Pons (tissue), 1 donor: ENCODE data around the gene CD58.
"Not testable (repeated sequence)": the region's sequence is repeated elsewhere in the genome, so short reads cannot be mapped to it uniquely, and the experiment has no call there.

ENCODE experiments used
- DNase-seq: peaks from one replicate; pipeline ENCODE4 v3.0.0-alpha.2; 2016; ENCODE audit warnings: low spot score

The CD58 gene, protein sequence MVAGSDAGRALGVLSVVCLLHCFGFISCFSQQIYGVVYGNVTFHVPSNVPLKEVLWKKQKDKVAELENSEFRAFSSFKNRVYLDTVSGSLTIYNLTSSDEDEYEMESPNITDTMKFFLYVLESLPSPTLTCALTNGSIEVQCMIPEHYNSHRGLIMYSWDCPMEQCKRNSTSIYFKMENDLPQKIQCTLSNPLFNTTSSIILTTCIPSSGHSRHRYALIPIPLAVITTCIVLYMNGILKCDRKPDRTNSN

DNA sequence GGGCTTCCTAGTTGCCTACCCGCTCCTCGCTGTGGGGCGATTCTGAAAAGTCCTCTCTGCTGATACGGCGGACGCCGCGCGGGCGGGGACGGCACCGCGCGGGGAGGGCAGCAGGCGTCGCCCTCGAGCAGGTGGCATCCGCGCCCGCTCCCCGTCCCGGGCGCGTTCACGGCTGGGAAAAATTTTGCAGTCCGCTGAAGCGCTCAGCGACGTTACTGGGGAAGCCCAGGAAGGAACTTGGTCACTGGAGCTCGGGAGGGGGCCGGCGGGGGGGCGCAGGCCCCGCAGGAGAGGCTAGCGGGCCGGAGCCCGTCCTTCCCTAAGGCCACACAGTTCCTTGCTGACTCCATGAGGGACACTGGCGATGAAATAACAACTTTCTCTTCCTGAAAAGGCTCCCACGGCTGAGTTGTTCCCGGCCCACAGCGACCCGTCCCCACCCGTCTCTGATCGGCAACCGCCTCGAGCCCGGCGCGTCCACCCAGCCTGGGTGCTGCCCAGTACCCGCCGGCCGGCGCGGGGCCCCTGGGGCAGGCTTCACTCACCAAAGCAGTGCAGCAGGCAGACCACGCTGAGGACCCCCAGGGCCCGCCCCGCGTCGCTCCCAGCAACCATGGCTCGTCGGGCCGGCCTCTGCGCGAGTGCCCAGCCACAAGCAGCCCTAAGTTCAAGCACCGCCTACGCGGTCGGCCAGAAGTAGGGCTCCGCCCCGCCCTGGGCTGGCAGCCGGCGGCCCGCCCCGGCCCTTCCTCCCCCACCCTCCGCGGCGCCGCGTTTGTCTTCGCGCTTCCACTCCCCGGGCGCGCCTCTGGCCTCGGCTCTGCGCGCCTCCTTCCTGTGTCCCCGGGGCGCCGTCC, at the start of gene CD58:
CD58 (minus strand) TSS at position 669 of the 857 bp plus-strand sequence; CDS start at position 615, 54 bp downstream.
- DNase-seq, result peak; percentile 61

DNA sequence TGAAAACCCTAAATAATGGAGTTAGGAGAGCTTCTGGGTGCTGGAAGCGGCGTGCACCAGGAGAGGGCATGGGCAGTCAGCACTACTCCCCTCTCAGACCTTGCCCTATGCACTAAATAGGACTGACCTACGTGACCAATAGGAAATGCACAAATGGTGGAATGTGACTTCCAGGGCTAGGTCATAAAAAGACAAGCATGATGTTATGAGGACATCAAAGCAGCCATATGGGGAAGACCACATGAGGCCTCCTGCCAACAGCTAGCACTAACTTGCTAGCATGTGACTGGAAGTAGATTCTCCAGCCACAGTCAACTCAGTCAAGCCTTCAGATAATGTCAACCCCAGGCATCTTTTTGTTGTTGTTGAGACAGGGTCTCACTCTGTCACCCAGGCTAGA, 49.6 kb upstream of the CD58 start:
- DNase-seq, result not testable (repeated sequence)

DNA sequence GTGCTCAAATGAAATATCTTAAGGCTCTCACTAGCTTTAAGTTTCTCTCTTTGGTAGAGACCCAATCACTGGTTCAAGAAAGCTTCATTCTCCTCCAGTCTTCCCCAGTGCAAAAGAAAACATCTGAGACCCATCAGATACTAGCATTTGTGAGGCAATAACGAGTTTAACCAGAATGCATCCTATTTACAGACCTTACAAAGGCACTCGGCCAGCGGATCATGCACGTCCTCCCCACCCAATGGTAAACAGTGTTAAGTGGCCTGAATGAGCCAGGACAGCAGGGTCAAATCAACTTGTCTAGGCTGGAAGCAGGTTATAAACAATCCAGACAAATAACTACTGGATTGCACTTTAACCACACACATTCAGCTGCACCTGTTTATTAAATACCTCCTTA, 48.3 kb upstream of the CD58 start:
- not testable (repeated sequence) for DNase-seq

DNA sequence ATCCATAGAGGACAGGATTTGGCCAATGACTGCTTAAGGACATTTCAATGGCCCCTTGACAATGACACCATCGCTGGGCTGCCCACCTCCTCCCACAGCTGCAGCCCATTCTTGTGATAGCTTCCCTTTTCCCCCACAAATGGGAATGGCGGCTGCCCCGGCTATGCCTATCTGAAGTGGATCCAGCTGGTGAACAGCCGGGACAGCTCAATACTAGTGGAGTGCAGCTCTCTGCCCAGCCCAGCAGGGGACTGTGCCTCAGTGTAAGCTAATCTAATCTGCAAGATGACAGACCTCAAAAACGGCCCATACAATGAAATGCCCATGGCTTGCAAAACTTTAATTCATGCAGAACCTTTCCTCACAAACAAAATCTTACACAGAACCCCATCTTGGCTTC, 47.0 kb upstream of the CD58 start:
- DNase-seq, result not testable (repeated sequence)

DNA sequence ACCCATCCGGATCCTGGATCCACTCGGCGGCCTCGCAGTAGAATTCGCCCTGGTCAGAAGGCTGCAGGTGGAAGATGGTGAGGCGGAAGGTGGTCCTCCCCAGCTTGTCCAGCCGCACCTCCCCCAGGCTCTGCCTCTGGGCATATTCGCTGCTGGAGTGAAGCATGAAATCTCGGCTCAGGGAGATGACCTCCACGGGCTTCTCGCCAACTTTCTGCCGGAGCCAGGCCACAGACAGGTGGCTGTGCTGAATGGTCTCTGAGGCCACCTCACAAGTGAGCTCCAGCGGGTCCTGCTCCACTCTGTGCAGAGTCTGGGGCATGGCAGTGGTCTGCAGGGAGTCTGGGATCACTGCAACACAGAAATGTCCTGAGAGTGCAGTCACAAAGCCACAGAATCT, 43.0 kb upstream of the CD58 start:
- not testable (repeated sequence) for DNase-seq

DNA sequence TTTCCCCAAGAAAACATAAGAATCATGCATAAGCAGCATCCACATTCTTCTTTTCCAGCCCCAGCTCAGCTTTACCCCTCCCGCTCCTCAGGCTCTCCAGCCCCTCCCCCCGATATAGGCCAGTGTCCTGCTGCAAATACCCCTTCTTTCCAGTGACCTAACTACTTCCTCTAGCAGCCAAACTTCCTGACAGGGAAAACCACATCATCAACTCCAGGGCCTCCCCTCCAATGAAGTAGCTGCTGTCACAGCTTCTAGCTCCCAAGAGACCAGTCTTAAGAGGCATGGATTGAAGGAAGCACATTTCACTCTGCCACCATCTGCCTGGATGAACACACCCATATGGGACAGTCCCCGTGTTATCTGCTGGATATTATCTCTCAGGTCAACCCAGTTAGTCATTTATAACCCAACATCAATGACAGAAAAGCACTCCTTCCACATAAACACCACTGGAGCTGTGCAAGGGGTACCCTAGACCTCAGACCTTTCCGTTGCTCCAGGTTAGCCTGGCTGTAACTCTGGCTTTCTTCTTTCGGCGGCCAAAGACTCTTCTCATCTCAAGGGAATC, 39.1 kb upstream of the CD58 start:
- DNase-seq, result not testable (repeated sequence)

- DNase-seq, result not testable (repeated sequence)
These were observed 38.0 kb upstream of the CD58 start for GRCh38 chr1:116608841-116609240.

GRCh38 chr1:116608151-116608550, 37.3 kb upstream of the CD58 start:
- DNase-seq, result not testable (repeated sequence)

DNA sequence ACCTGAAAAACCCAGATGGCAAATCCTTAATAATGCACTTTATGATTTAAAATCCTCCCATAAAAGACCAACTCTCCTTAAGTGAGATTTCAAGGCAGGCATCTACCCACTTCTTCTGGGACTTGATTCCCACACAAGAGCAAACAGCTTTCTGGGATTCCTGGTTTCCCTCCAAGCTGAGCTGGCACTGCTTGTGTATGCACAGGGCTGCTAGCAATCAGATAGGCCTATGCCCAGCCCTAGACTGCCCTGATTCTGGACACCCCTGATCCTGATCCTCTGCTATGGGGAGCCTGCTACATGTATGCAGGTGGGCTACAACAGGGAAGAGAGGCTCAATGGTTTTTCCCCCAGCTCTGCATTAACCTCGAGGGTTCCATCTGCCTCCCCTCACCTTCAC, 36.6 kb upstream of the CD58 start:
- not testable (repeated sequence) for DNase-seq

- DNase-seq, result not testable (repeated sequence)
These were observed 35.2 kb upstream of the CD58 start for GRCh38 chr1:116606067-116606466.

DNA sequence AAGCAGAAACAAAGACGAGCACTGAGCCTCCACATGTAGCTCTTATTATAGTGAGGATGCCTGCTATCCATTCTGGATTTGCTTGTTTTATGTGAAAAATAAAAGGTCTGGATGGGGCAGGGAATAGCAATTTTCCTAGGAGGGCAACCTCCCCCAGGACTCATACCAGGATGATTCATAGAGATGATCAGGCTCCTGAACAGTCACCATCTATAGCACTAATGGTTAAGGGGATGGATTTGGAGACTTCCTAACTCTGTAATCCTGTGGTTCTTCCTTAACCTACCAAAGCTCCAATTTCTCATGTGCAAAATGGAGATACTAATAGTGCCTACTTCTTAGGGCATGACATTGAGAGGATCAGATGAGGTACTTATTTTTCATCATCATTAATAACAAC, 34.5 kb upstream of the CD58 start:
- DNase-seq, result no peak

DNA sequence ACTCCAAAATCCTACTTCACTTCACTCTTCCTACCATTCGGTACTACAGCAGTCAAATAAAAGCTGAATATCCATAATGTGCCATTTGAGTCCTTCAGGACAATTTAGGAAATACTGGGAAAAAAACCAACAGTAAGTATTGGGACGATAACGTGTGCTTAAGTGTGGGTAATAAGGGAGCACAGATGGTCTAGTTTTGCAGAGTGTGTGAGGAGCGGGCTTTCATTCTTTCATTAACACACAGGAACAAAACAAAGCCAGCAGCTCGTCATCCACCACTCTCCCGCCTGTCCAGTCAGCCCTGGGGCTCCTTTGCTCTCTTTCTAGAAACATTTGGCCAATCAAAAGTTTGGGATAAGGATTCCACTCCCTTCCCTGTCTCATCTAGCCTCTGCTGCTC, 33.6 kb upstream of the CD58 start:
- not testable (repeated sequence) for DNase-seq

DNA sequence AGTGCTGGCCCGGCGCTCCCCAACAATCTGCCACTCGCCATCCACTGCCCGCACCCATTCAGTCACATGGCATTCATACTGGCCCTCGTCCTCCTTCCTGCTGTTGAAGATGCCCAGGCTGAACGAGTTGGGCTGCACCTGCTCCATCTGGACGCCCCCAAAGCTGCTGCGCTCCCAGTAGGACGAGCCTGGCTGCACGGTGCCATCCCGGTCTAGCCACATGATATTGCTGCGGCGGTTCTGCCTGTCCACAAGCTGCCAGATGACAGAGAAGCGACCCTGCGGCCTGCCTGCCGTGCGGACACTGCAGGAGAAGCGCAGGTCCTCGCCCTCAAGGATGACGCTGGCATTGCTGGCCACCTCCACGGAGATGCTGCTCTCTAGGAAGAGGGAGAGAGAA, 32.8 kb upstream of the CD58 start:
- not testable (repeated sequence) for DNase-seq

GRCh38 chr1:116599369-116599768, 28.5 kb upstream of the CD58 start:
- not testable (repeated sequence) for DNase-seq

DNA sequence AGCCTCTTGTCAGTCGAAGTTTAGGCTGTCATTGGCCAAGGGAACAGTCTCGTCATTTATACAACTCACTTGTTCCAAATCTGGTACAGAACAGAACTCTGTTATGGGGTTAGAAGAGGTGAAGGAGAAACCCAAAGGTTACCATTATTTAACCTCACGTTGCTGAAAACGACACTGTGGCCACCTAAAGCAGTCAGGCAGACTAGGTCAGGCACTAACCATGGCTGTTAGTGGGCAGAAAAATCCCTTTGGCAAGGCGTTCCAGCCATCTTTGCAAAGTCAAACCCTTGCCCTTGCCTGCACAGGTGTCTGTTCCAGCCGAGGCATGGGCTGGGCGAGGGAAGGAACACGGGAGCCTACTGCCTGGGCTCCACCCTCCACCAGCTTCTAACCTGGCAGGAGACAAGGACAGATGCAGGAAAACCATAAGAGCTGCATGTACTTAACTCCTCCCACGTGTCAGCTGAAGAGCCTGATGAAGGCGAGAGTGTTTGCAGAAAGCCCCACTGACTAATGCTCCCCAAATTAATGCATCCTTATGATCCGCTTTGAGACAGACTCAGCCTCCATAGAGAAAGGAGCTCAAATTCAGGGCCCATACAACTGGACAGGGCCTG, 27.7 kb upstream of the CD58 start:
- DNase-seq, result not testable (repeated sequence)

DNA sequence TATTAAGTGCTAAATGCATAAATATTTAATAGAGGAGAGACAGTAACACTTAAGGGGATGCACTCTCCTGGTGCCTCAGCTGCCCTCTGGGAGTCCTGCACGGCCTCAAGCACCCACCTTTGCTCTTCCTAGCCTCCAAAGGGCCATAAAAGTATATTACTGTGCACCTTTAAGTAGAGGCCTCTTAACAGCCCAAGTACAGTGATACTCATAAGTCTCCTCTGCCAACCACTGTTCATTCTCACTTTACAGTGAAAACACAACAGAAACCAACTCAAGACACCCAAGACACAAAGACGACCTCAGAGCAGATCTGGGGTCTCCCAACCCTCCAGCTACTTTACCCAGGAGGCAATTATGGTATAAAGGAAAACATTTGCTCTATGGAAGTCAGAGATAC, 26.6 kb upstream of the CD58 start:
- DNase-seq, result not testable (repeated sequence)

DNA sequence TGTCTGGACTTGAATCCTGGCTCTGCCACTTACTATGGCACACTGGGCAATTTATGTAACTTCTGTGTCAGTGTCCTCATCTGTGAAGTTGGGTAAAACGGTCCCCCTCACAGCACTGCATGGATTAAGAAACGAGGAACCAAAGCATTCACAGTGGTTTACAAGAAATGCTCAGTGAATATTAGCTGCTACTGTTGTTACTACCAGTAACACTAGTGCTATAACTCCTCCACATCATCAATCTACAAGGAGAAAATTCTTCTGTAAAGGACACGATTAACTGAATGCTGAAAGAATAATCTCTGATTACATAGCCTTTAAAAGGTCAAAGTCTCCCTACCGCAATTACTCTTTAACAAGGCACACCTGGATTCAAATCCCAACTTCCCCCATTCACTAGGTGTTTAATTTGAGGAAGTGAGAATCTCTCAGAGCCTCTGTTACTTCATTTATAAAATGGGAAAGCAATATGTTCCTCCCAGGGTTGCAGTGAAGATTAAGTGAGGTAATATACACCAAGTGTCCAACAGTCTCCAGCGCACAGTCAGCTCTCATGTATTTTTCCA, 26.0 kb upstream of the CD58 start:
- DNase-seq, result not testable (repeated sequence)

GRCh38 chr1:116595946-116596741, 25.3 kb upstream of the CD58 start:
- peak; percentile 27 for DNase-seq

GRCh38 chr1:116595065-116595840, 24.4 kb upstream of the CD58 start:
- not testable (repeated sequence) for DNase-seq

- not testable (repeated sequence) for DNase-seq
These were observed 23.2 kb upstream of the CD58 start for GRCh38 chr1:116593977-116594376.
